NCI-H187 treated with DMSO at 0.1 percent for 48 hours (cell line): ENCODE data around the gene MTF1.

Experiments used
- DNase-seq: peaks from one replicate; lab custom pipeline; 2025; lab: John Stamatoyannopoulos, UW

Gene MTF1

DNA sequence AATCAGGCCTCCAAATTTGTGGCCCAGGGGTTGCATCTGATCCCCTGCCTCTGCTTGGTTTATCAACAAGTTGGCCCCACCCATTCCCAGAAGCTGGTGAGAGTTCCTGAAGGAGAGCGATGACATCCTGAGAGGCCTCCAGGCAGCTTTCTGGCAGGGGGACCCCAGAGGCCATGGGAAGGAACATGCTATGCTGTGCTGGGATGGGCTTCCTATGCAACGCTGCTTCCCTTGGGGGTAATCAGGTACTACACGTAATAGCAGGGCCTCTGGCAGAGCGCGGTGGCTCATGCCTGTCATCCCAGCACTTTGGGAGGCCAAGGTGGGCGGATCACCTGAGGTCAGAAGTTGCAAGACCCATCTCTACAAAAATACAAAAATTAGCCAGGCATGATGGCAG is 8.4 kb upstream of the MTF1 start:
- no peak for DNase-seq

GRCh38 chr1:37866491-37866890 is 7.1 kb upstream of the MTF1 start:
- no peak for DNase-seq

DNA sequence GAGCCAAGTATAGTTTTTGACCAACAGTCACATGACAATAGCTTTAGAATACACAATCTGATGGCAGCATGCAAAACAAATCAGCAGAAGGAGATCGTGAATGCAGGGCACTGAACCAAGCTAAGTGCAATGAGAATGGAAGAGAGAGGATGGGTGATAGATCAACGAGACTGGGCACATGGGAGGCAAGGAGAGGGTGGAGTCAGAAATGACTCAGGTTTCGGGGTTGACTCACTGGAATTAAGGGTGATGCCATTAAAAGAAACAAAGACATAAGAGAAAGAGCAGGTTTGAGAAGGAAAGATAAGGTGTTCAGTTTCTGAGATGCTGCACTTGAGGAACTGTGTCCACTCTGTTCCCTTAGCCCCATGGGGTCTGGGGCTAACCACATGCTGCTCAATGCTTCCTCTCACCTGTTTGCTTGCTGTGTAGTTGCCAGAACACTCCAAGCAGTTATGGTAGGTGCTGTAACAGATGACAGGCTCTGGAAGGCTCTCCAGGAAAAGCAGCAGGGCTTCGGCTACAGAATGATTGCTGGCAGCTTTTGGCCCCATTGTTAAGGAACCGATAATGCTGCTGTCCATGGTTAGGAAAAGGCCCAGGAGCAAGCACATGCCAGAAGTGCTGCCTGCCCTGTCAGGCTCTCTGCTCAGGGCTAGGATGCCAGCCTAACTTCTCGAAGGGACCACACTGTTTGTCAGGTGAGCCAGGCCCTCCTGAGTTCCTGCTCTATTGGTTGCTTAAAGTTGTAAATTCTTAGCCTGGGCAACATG is 6.1 kb upstream of the MTF1 start:
- no peak for DNase-seq

DNA sequence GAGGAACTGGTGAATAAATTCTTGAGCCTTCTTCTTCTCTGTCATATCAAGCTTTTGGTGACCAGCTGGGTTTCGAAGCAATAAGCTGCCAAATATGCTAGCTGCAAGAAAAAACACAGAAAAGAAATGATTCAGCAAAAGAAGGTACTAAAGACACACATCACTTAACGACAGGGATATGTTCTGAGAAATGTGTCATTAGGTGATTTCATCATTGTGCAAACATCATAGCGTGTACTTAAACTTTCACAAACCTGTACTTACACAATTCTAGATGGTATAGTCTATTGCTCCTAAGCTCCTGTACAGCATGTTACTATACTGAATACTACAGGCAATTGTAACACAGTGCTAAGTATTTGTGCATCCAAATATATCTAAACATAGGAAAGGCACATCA is 2.9 kb upstream of the MTF1 start:
- no peak for DNase-seq

DNA sequence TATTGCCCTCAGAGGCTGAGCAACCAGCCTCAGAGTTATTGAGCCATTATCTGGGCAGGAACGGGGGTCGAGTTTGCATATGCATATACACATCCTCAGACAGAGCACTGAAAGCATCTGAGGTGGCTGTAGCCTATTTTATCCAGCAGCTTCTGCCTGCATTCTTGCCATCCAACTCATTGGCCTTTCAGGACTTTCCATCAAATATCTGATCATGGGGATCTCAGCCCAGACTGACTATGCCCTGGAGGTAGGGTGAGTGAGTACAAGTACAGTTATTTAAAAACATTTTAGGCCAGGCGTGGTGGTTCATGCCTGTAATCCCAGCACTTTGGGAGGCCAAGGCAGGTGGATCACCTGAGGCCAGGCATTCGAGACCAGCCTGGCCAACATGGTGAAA is 1.8 kb upstream of the MTF1 start:
- DNase-seq: no peak

DNA sequence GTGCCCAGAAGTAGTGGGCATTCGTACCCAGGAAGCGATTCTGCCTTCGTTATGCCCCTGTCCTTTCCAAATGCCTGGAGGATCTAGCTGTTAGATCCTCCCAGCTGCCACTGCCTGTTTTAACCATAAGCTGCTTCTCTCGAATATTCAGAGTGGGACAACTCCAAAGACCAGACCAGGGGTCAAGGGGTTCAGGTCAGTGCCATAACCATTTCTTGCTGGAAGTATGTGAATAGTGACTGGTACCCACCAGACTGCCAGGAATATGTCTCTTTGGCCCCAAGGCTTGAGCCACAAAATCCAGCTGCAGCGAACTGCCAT is 914 bp upstream of the MTF1 start:
- DNase-seq: no peak

GRCh38 chr1:37858931-37859506 is 373 bp downstream of the MTF1 start:
- no peak for DNase-seq

GRCh38 chr1:37854406-37854805 is 5.0 kb downstream of the MTF1 start:
- DNase-seq: no peak

DNA sequence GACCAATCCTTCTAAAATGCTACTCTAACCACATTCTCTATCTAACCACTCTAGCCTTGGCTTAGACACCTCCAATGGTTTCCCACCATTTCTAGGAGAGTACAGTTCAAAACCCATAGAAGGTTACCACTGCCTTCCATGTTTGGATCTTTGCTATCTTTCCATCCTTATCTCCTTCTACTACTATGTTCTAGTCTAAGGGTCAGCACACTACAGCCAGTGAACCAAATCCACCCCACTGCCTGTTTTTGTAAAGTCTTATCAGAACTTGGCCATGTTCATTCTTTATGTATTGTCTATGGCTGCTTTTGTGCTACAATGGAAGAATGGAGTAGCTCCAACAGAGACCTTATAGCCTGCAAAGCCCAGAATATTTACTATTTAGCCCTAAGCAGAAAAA is 6.2 kb downstream of the MTF1 start:
- DNase-seq: no peak

DNA sequence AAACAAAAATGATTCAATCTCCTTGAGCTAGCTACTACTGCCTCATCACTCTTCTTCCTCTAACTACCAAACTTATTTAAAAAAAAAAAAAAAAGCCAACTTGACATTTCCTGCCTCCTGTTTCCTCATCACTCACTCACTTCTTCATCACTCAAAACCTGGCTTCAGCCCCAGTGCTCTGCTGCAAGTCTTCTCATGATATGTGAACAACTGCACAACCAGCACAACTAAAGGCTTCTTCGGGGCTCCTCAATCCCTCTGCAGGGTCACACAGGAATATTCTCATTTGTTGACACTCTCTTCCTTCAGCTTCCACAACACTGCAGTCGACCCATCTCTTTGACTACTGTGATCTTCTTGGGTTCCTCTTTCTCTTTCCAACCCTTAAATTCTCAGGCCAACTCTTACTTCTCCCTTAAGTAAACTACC is 7.6 kb downstream of the MTF1 start:
- DNase-seq: no peak

GRCh38 chr1:37851262-37851661 is 8.1 kb downstream of the MTF1 start:
- DNase-seq: no peak

GRCh38 chr1:37850352-37850955 is 8.9 kb downstream of the MTF1 start:
- DNase-seq: no peak

DNA sequence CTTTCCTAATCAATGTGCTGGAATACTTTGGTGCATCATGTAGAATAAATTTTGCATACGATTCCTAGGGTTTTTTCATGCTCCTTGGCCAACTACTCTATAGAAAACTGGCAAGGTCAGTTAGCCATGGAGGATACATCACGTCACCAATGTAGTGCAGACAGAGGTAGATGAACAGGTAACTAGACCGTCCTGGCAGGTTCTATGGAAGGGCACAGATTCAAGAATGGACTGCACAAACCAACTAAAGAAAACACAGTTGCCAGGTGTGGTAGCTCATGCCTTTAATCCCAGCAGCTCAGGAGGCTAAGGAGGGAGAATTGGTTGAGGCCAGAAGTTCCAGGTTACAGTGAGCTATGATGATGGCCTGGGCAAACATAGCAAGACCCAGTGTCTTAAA is 9.9 kb downstream of the MTF1 start:
- DNase-seq: no peak

GRCh38 chr1:37846647-37847339 is 12.6 kb downstream of the MTF1 start:
- no peak for DNase-seq

- no peak for DNase-seq
These were observed 13.6 kb downstream of the MTF1 start for GRCh38 chr1:37845786-37846185.

- DNase-seq: no peak
These were observed 14.2 kb downstream of the MTF1 start for GRCh38 chr1:37845049-37845646.

GRCh38 chr1:37844536-37844935 is 14.9 kb downstream of the MTF1 start:
- no peak for DNase-seq

- no peak for DNase-seq
These were observed 17.7 kb downstream of the MTF1 start for GRCh38 chr1:37841652-37842051.

- DNase-seq: no peak
These were observed 18.7 kb downstream of the MTF1 start for GRCh38 chr1:37840711-37841110.

DNA sequence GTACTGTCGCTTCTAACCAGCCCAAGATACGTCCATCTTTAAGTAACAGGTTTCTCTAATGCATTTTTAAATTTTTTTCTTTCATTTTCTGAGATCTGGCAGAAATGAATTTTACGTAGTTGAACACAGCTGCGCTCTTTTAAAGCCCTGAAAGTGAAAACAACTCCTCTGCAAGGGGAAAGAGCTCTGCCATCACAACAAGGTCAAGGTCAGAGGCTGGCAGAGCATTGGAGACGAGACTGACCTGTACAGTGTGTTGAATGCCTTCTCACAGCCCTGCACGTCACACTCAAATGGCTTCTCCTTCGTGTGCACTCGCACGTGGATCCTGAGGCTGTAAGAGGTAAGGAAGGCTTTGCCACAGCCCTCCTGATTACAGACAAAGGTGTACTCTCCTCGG is 19.7 kb downstream of the MTF1 start:
- DNase-seq: no peak

DNA sequence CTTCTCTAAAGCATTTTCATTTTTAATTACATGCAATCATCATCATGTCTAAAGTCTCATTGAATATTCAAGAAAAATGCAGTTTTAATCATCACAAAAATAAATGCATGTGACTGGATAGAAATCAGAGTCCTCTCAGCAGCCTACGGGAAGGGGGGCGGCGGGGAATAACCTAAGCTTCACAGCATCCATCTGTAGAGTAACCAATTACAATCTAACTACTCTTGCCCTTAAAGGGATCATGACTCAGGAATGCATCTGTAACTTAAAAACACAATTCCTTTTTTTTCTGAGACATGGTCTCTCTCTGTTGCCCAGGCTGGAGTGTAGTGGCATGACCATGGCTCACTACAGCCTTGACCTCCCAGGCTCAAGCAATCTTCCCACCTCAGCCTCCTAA is 22.6 kb downstream of the MTF1 start:
- DNase-seq: no peak

GRCh38 chr1:37831809-37832208 is 27.6 kb downstream of the MTF1 start:
- DNase-seq: no peak

DNA sequence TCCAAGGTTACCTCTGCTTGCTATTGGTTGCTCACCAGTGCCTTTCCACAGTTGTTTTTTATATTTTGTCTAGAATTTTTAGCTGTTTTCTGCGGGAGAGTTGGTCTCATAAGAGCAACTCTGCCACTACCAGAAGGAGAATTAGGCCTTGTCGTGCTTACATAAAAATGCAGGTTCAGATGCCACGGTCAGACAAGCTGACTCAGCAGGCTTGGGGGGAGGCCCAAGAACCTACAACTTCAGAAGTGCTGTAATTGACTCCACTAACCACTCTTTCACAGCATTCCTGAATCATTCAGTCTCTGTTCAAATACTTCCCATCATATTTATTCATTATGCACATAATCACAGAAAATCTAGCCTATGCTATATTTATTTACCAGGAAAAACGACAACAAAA is 28.3 kb downstream of the MTF1 start:
- no peak for DNase-seq
